GM19328 (cell line): ENCODE data around the gene CALML6.

Experiments used
- ATAC-seq: cut with Tn5 transposase; IDR thresholded peaks from one replicate; pipeline ENCODE4 v1.9.1; 2021; ENCODE audit warnings: mild to moderate bottlenecking, moderate library complexity; ENCODE audit not compliant: unreplicated experiment

CALML6 gene

GRCh38 chr1:1941868-1942752 lies 27.1 kb downstream of the CALML6 start:
- ATAC-seq, result no peak

GRCh38 chr1:1942753-1943656 lies 27.9 kb downstream of the CALML6 start:
- ATAC-seq, result no peak

- ATAC-seq, result no peak
Observed at GRCh38 chr1:1943834-1944570, 28.9 kb downstream of the CALML6 start.

DNA sequence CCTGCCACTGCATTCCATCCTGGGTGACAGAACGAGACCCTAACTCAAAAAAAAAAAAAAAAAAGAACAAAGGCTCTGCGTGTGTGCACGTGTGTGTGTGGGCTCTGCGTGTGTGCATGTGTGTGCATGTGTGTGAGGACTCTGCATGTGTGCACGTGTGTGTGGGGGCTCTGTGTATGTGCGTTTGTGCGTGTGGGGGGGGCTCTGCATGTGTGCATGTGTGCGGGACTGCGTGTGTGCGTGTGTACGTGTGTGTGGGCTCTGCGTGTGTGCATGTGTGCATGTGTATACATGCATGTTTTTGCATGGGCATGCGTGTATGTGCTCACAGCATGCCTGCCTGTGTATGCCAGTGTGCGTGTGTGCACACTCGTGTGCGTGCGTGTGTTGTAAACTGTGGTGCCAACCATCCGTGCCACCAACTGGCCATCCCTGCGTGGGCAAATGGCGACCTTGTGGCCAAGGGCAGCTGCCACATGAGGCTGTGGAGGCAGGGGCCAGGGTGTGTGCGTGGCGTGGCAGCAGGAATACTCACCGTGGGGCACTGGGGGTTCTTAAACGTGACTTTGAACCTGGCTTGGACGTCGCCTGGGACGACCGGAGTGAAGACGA lies 30.8 kb downstream of the CALML6 start:
- no peak for ATAC-seq

DNA sequence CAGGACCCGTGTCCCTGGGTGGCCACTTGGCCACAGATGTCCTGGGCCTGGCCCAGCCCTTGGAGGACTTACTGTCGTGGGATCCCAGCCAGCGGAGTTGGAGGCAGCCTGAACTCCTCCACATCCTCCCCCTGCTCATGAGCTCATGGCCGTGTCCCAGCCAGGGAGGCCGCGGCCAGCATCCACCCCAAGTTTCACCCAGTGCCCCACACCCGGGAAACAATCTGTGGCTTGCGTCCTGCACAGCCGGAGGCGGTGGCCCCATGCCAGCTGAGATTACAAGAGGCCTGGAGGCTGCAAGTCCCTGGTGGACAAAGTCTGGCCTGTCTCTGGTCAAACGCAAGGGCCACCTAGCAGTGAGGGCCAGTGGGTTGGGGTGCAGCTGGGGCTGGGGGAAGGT lies 31.5 kb downstream of the CALML6 start:
- no peak for ATAC-seq

DNA sequence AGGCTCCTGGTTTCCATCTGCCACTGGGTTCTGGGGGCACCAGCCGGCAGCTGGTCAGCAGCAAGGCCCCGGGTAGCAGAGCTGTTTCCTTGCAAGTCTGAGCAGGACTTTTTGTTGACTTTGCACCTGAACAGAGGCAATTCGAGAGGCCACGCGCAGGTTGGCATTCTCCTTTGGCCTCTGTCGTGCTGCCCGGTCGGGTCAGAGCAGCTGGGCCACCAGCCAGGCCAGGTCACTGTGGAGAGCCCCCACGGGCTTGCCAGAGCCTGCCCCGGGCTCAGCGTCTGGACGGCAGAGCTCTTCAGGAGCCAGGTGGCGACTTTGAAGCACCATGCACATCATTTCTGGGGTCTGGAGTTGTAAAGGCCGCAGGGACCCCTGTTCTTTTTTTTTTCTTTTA lies 32.4 kb downstream of the CALML6 start:
- no peak for ATAC-seq

- no peak for ATAC-seq
Observed at GRCh38 chr1:1948783-1949182, 33.7 kb downstream of the CALML6 start.

GRCh38 chr1:1950940-1951339 lies 35.9 kb downstream of the CALML6 start:
- ATAC-seq, result no peak

DNA sequence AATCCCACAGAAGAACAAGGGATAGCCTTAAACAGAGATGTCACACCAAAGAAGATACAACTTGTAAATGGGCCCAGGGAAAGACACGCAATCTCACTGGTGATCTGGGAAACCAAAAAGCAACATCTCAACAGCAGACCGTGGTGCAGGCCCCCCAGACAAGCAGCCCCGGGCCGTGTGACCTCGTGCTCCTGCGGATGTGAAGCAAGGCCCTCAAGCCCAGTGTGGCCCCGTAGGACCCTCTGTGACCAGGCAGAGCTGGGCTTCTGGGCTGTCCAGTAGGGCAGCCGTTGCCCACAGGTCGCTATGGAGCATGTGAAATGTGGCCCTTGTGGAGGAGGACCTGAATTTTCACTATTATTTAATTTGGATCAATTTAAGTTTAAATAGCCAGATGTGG lies 39.0 kb downstream of the CALML6 start:
- no peak for ATAC-seq

DNA sequence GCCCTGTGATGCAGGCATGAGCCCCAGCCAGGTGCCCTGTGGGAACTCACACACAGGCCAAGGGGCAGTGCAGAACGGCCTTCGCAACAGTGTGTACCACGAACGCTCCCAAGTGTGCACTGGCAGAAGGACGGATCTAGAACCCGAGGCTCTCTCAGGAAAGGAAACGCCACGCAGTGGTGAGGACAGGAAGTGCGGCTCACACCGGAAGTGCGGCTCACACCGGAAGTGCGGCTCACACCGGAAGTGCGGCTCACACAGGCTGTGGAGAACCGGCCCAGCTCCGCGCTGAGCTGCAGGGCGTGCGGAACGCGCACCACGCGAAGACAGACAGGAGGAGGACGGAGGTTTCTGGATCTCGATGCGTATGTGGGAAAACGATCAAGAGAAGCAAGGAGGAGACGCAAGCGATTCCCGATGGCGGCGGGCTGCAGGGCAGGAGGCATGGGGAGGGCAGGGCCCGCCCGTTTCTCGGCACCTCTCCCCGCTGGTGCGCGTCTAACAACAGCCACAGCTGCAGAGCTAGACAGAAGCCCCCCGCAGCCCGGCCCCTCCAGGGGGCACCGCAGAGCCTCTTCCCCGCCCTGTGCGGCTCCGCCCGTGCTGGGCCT lies 39.9 kb downstream of the CALML6 start:
- ATAC-seq, result no peak

DNA sequence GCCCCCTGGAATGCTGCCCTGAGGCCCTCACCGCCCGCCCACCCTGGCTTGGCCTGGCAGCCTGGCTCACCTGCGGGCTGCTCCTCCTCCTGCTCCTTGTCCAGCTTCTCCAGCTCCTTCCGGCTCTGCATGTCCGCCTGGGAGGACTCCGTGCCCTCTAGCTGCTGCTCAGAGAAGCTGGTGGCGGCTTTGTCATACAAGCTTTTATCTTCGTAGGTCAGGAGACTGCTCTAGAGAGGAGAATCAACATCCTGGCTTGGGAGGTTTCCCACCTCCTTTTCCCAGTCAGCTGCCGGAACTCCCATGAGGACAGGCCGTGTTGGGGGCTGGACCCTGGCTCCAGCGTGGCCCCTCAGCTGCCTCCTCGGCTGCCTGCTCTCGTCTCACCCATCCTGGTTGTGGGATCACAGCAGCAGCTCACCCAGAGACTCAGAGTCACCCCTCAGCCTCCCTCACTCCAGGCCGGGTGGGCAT lies 40.6 kb downstream of the CALML6 start:
- no peak for ATAC-seq

DNA sequence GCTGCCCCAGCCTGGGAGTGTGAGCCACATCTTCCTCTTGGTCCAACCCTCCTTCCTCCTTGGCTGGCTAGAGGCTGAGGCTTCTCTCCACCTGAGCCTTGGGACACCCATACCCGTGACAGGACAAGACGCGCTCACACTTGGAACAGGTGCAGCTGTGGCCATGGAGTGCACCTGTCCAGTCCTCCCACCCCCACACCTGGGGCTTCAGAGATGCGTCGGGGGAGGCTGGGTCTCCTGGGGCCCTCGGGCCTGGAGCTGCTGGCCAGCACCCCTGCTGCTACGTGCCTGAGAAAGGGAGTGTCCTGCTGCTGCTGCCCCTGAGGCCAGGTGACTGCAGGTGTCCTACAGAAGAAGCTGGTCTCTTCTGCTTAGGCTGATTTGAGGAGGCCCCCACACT lies 41.0 kb downstream of the CALML6 start:
- no peak for ATAC-seq

DNA sequence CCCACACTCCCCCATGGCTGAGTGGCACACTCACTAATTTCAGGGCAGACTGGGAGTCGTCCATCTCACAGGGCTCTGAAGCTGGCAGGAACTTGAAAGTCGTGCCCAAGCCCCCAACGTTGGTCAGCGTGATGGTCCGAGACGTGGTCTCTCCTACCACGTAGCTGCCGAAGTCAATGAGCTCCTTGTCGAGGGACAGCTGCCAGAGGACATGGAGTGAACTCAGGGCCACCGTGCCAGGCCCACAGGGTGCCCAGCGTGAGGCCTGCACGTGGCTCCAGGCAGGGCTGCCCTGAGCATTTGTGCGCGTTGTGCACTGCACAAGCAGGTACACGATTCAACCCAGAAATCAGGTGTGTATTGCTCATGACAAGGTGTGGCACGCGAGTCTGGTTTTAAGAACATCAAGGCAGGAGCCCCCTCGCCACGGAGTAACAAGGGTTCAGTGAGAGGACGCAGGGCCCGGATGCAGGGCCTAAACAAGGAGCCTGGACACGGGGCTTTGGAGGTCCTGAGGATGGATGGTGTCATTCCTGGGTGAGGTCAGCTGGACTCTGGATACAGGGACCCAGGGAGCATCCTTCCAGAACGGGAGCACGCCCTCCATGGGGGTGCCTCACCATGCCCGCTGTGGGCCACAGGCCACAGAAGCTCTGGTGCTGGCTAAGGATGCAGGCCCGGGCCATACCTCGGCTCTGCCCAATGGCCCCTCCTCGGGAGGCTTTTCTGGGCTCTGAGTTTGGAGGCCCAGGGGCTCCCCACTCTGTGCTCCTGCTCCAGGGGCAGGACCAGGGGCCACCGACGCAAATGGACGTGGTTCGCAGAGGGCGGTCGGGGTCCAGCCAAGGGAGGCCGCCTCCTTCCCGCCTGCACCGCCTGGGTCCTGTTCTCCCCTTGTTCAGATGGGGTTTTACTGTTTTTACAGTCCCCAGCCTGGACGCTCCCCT lies 41.8 kb downstream of the CALML6 start:
- ATAC-seq, result no peak

DNA sequence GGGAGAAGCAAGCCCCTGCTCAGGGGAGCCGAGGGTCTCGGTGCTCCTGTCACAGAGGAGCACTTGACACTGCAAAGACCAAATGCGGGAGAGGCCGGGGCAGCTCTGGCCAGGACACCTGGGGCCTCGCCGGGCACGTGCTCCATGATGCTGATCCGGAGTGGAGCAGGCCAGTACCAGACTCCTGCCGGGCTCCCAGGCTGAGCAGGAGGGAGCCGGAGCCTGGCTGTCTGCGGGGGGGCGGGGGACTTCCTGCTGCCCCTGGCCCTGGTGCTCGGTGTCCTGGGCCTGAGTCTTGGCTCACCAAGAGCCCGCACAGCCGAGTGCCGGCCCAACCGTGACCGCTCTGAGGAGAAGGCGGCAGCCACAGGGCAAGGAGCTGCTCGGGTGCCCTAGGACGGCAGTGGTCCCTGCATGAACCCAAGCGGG lies 42.5 kb downstream of the CALML6 start:
- no peak for ATAC-seq

GRCh38 chr1:1958071-1958541 lies 43.0 kb downstream of the CALML6 start:
- ATAC-seq, result no peak

- ATAC-seq, result no peak
Observed at GRCh38 chr1:1959459-1959839, 44.4 kb downstream of the CALML6 start.

DNA sequence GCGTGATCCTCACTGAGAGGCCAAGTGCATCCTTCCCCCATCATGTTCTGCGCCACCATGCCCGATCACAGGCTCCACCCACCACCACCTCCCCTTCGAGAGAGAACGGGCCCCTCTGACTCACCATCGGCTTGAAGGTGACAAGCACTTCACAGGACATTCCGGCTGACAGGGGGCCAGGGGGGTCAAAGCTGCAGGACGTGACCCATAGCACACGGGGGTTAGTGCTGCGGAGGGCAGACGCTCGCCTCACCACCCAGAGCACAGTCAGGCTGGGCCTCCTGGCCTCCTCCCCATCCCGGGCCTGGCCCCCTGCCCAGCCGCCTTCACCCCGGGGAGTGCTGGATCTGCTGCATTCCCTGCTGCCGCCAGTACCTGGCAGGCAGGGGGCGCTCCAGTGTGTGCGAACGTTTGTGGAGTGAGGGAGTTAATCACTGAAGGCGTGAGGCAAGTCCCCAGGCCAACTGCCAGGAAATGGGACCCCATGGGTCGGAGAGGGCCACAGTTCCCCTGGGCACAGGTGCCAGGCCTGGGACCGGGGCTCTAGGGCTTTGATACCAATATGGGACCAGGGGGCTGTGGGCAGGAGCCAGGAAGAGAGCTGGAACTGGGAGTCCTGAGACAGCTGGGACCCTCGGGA lies 44.9 kb downstream of the CALML6 start:
- ATAC-seq, result no peak

DNA sequence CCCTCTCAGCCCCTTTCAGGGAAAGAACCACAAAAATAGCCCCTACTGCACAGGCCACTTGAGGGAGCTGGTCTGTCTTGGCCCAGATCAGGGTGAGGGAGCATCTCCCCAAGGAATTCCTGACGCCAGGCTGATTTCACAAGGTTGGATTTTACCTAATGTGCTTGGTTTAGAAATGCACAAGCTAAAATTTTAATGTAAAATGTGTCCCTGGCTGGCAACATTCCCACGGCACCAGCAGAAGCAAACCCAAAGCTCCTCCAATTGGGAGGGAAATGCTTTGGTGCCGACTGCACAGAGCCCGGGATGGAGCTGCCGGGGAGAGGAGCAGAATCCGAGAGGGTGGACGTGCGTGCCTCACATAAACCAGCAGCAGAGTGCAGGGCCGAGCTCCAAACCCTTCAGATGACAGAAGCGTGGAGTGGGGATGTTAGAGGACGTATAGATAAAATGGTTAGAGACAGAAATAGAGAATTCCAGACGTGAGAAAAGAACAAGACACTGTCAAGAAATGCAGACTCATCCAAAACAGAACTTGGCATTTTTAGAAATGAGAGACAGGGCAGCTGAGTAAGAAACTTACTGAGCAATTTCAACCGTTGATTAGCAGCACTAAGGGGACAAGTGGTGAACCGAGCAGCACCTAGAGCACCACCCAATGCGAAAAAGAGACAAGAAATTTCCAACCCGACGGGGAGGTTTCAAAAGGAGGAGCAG lies 45.6 kb downstream of the CALML6 start:
- no peak for ATAC-seq
